HepG2 (cell line): ENCODE measurements around the gene GLG1. TPM values are rescaled to one million over a fixed set of nuclear protein-coding genes. Genes with fewer than 3 reads are reported as not detected.

ENCODE experiments used
- ATAC-seq: fragments of 200-7000 bp; cut with Tn5 transposase; 3 replicates; pipeline ENCODE4 v1.9.1; 2020; ENCODE audit warnings: mild to moderate bottlenecking, moderate library complexity
- BruUV-seq: library from RNA; stranded (reverse); fragments of 400-500 nt; replicated peaks from 2 replicates; lab custom pipeline; 2021; lab: Mats Ljungman, UMichigan
- CTCF ChIA-PET: fragments of 300-600 bp; formaldehyde crosslinking; extraction: SDS; loops from one replicate; lab custom pipeline; 2021; ENCODE audit warnings: low total read pairs, inconsistent platforms, low intra/inter-chr PET ratio; lab: Yijun Ruan, JAX
- POLR2A ChIA-PET: fragments of 350-600 bp; sonication (Branson Sonifier 250); formaldehyde crosslinking; loops from one replicate; lab custom pipeline; 2020; ENCODE audit warnings: antibody characterized with exemption, inconsistent platforms; lab: Yijun Ruan, JAX
- DNase-seq: peaks from one replicate; pipeline ENCODE4 v3.0.0-alpha.2; 2015; ENCODE audit warnings: low spot score
- FAIRE-seq: peaks from 3 replicates; lab custom pipeline; 2011; peaks lifted over from hg19 to GRCh38; lab: Jason Lieb, UNC
- H2AFZ ChIP-seq: one replicate; pipeline ENCODE4 v1.6.1; 2011; ENCODE audit warnings: low read length, inconsistent platforms
- H3K27ac ChIP-seq: fragments of 300-600 bp; 3 replicates; pipeline ENCODE4 v1.8.0; 2011; ENCODE audit warnings: mixed run types, mild to moderate bottlenecking, mixed read lengths, low read length, inconsistent platforms; ENCODE audit not compliant: insufficient read depth; ENCODE audit errors: extremely low read length
- H3K27me3 ChIP-seq, 2 experiments: fragments of 200-600 bp in 1 of 2; 2 replicates in 1 of 2; 3 replicates in 1 of 2; pipeline versions ENCODE4 v1.6.0 to v1.8.0; 2011; ENCODE audit warnings: low read length in 2 of 2, mild to moderate bottlenecking in 2 of 2, moderate library complexity in 2 of 2, inconsistent platforms in 1 of 2; ENCODE audit not compliant: insufficient read depth in 2 of 2, control insufficient read depth in 1 of 2
- H3K36me3 ChIP-seq, 2 experiments: fragments of 200-600 bp in 1 of 2; replicated peaks in 1 of 2; 2 replicates in 1 of 2; 3 replicates in 1 of 2; pipeline versions ENCODE4 v1.5.1 to v1.8.0; 2011; ENCODE audit warnings: low read length in 2 of 2, inconsistent platforms in 1 of 2; ENCODE audit not compliant: insufficient read depth in 2 of 2, control insufficient read depth in 1 of 2
- H3K4me1 ChIP-seq: 2 replicates; pipeline ENCODE4 v1.5.1; 2012; ENCODE audit warnings: low read length, inconsistent platforms; ENCODE audit not compliant: insufficient read depth
- H3K4me2 ChIP-seq: 2 replicates; pipeline ENCODE4 v1.6.0; 2011; ENCODE audit warnings: low read depth, low read length, inconsistent platforms
- H3K4me3 ChIP-seq, 3 experiments: fragments of 200-600 bp in 1 of 3; sonication (generic), shearing (Covaris generic) in 1 of 3; replicated peaks in 1 of 3; 2 replicates each; pipeline ENCODE4 v1.5.1; 2011 to 2016; ENCODE audit warnings: low read length in 3 of 3, inconsistent platforms in 2 of 3, low read depth in 2 of 3, mild to moderate bottlenecking in 2 of 3, control low read depth in 1 of 3, mixed read lengths in 1 of 3; ENCODE audit not compliant: insufficient read depth in 1 of 3
- H3K79me2 ChIP-seq: one replicate; pipeline ENCODE4 v1.6.1; 2011; ENCODE audit warnings: low read length, inconsistent platforms; ENCODE audit not compliant: insufficient read depth
- H3K9ac ChIP-seq: 2 replicates; pipeline ENCODE4 v1.6.0; 2011; ENCODE audit warnings: mild to moderate bottlenecking, low read depth, low read length, inconsistent platforms; ENCODE audit not compliant: insufficient read depth
- H3K9me3 ChIP-seq: 2 replicates; pipeline ENCODE4 v1.5.1; 2012; ENCODE audit warnings: mild to moderate bottlenecking, low read length
- H4K20me1 ChIP-seq: 2 replicates; pipeline ENCODE4 v1.6.0; 2011; ENCODE audit warnings: inconsistent platforms, mild to moderate bottlenecking, low read length, moderate library complexity; ENCODE audit not compliant: insufficient read depth
- BRCA1 ChIP-seq: sonication (generic); formaldehyde crosslinking; IDR thresholded peaks from 2 replicates; pipeline ENCODE4 v1.4.0; 2020; ENCODE audit warnings: missing genetic modification reagents
- CEBPB ChIP-seq: IDR thresholded peaks from 2 replicates; pipeline ENCODE4 v1.6.1; 2011; ENCODE audit warnings: low read depth, low read length, improper control_type of control experiment, borderline replicate concordance
- FOXP1 ChIP-seq, 2 experiments: fragments of 450-650 bp in 1 of 2; IDR thresholded peaks; 2 replicates each; pipeline ENCODE4 v1.6.1; 2017 to 2018; ENCODE audit warnings: antibody characterized with exemption in 1 of 2
- GATA4 ChIP-seq: sonication (generic); IDR thresholded peaks from 2 replicates; pipeline ENCODE4 v1.6.1; 2016; ENCODE audit warnings: antibody characterized with exemption, low read depth, borderline replicate concordance
- HHEX ChIP-seq: IDR thresholded peaks from 2 replicates; pipeline ENCODE4 v1.6.1; 2016; ENCODE audit warnings: control low read depth
- IKZF4 ChIP-seq: sonication (generic); formaldehyde crosslinking; IDR thresholded peaks from 2 replicates; pipeline ENCODE4 v1.5.1; 2020; ENCODE audit warnings: borderline replicate concordance, mild to moderate bottlenecking, low read depth, missing genetic modification reagents; ENCODE audit errors: not compliant biosample characterization
- KAT8 ChIP-seq: IDR thresholded peaks from 2 replicates; pipeline ENCODE4 v1.6.1; 2016; ENCODE audit warnings: missing genetic modification reagents, missing compliant biosample characterization
- MAFK ChIP-seq, 2 experiments: IDR thresholded peaks in 1 of 2; conservative IDR thresholded peaks in 1 of 2; 2 replicates each; pipeline ENCODE4 v1.6.1; 2011; ENCODE audit warnings: improper control_type of control experiment in 2 of 2, low read length in 2 of 2
- POLR2AphosphoS2 ChIP-seq: IDR thresholded peaks from 2 replicates; pipeline ENCODE4 v1.6.1; 2011; ENCODE audit warnings: low read depth, low read length, improper control_type of control experiment
- SAFB2 ChIP-seq: sonication (generic); formaldehyde crosslinking; IDR thresholded peaks from 2 replicates; pipeline ENCODE4 v1.5.1; 2020; ENCODE audit warnings: missing genetic modification reagents, low read depth, mild to moderate bottlenecking, borderline replicate concordance
- TBL1XR1 ChIP-seq: fragments of 150-350 bp; IDR thresholded peaks from 2 replicates; pipeline ENCODE4 v1.6.1; 2014; ENCODE audit warnings: borderline replicate concordance, low read length; ENCODE audit not compliant: partially characterized antibody
- ZFP82 ChIP-seq: sonication (generic); formaldehyde crosslinking; IDR thresholded peaks from 2 replicates; pipeline ENCODE4 v1.5.1; 2020; ENCODE audit warnings: mild to moderate bottlenecking, missing genetic modification reagents, borderline replicate concordance
- ZNF12 ChIP-seq: sonication (generic); formaldehyde crosslinking; IDR thresholded peaks from 2 replicates; pipeline ENCODE4 v1.5.0; 2020; ENCODE audit warnings: missing genetic modification reagents
- ZNF335 ChIP-seq: sonication (generic); formaldehyde crosslinking; IDR thresholded peaks from 2 replicates; pipeline ENCODE4 v1.4.0; 2020; ENCODE audit warnings: missing genetic modification reagents
- ZNF841 ChIP-seq: sonication (generic); formaldehyde crosslinking; IDR thresholded peaks from 2 replicates; pipeline ENCODE4 v1.8.1; 2023; ENCODE audit warnings: missing genetic modification reagents, borderline replicate concordance
- WGBS: methylation state at CpG from one replicate; pipeline ENCODE4 v1.1.6; 2017; ENCODE audit warnings: low lambda C conversion rate; 5-methylcytosine and 5-hydroxymethylcytosine counted together
- in situ Hi-C: cut with HindIII; loops from 2 replicates; pipeline ENCODE4 v1.10.0; 2017; ENCODE audit warnings: low pct_unique_long_range_greater_than_20kb; ENCODE audit not compliant: extremely low pct_ligation_motif_present
- intact Hi-C: fragments of 100-400 bp; cut with micrococcal nuclease; formaldehyde crosslinking; loops from one replicate; pipeline ENCODE4 v1.10.0; 2022; ENCODE audit not compliant: unreplicated experiment
- polyA plus RNA-seq, 8 experiments: library from polyadenylated mRNA; depleted of rRNA in 3 of 8; stranded (reverse) in 7 of 8; unstranded in 1 of 8; fragments of >200 nt; fragmentation: Illumina TruSeq in 4 of 8; extraction: Trizol in 4 of 8; gene quantifications; 2 replicates each; pipeline versions ENCODE4 v1.2.1 to v1.2.3, GENCODE V29; 2011 to 2016; ENCODE audit warnings: low read depth in 4 of 8, missing spikeins in 1 of 8, mixed read lengths in 1 of 8; ENCODE audit not compliant: insufficient read depth in 1 of 8
- total RNA-seq, 5 experiments: library from RNA; depleted of rRNA; stranded (reverse); fragments of >200 nt; fragmentation: Illumina TruSeq; extraction: Trizol; gene quantifications; 2 replicates each; pipeline ENCODE4 v1.2.3, GENCODE V29; 2016; ENCODE audit warnings: low read depth in 1 of 5
- TF ChIP-seq, protein P1 (sequence below): sonication (generic); formaldehyde crosslinking; IDR thresholded peaks from 2 replicates; pipeline ENCODE4 v1.8.0; 2022; ENCODE audit warnings: low read depth, missing genetic modification reagents
- TF ChIP-seq, protein P2 (sequence below): sonication (generic); formaldehyde crosslinking; IDR thresholded peaks from 2 replicates; pipeline ENCODE4 v1.8.1; 2023; ENCODE audit warnings: mild to moderate bottlenecking, missing genetic modification reagents
- TF ChIP-seq, protein P3 (sequence below): sonication (generic); formaldehyde crosslinking; IDR thresholded peaks from 2 replicates; pipeline ENCODE4 v1.4.0; 2020; ENCODE audit warnings: missing genetic modification reagents, low read depth, mild to moderate bottlenecking, borderline replicate concordance
- TF ChIP-seq, protein P4 (sequence below): sonication (generic); formaldehyde crosslinking; IDR thresholded peaks from 2 replicates; pipeline ENCODE4 v1.5.0; 2020; ENCODE audit warnings: missing genetic modification reagents

GLG1 gene
- total and polyA plus RNA-seq, 2 of the 13 experiments (the other 11 are each of a cell fraction or from before 2014, with no cell fraction given) = 87.7 to 141 TPM

DNA sequence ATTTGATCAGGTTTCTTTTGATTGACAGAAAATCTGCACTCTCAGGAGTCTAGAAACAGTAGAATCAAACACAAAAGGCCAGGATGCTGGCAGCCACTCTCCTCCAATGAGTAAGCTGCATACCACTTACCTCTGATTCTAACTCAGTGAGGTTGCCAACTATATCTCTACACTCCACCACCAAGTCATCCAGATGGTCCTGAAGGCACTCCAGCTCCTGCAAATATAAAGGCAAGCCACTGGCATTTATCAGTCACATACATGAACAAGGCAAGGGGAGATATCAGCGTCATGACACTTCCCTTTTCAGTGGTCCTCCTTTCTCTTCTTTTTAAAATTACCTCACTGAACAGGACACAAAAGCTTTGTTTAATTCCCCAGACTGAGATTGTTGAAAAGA lies 132.5 kb downstream of the GLG1 start:
- Histone ChIP-seq H3K4me1 (peaks cover 13% of the 10 kb centered on the region), H3K4me3 (no peak overlapping the region), H3K36me3 (peaks cover 34 to 84% of the 10 kb centered on the region in 2 experiments), H3K27ac (no peak overlapping the region), H3K9ac (no peak overlapping the region), H2AFZ (no peak overlapping the region), H3K9me3 (no peaks in the 10 kb centered on the region), H4K20me1 (no peaks in the 10 kb centered on the region), H3K4me2 (no peak overlapping the region), H3K79me2 (no peaks in the 10 kb centered on the region), H3K27me3 (no peaks in the 10 kb centered on the region)
- DNase-seq = no peak
- POLR2A ChIA-PET = no interaction called here
- CTCF ChIA-PET = no interaction called here
- TF ChIP-seq POLR2AphosphoS2 = no peak
- no peak for TF ChIP-seq BRCA1
- TF ChIP-seq, protein P1, sequence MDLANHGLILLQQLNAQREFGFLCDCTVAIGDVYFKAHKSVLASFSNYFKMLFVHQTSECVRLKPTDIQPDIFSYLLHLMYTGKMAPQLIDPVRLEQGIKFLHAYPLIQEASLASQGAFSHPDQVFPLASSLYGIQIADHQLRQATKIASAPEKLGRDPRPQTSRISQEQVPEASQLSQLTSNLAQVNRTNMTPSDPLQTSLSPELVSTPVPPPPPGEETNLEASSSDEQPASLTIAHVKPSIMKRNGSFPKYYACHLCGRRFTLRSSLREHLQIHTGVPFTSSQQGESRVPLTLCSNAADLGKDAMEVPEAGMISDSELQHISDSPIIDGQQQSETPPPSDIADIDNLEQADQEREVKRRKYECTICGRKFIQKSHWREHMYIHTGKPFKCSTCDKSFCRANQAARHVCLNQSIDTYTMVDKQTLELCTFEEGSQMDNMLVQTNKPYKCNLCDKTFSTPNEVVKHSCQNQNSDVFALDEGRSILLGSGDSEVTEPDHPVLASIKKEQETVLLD (CRISPR knock-in tag) = no peak
- no peak for TF ChIP-seq CEBPB
- TF ChIP-seq MAFK (conservative IDR thresholded peaks at IDR 0.05 in 1 of 2, IDR thresholded peaks at IDR 0.05 in 1 of 2; ENCODE audit: low read length in 2 of 2) = no peak
- TF ChIP-seq, protein P2, sequence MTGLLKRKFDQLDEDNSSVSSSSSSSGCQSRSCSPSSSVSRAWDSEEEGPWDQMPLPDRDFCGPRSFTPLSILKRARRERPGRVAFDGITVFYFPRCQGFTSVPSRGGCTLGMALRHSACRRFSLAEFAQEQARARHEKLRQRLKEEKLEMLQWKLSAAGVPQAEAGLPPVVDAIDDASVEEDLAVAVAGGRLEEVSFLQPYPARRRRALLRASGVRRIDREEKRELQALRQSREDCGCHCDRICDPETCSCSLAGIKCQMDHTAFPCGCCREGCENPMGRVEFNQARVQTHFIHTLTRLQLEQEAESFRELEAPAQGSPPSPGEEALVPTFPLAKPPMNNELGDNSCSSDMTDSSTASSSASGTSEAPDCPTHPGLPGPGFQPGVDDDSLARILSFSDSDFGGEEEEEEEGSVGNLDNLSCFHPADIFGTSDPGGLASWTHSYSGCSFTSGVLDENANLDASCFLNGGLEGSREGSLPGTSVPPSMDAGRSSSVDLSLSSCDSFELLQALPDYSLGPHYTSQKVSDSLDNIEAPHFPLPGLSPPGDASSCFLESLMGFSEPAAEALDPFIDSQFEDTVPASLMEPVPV (CRISPR knock-in tag) = no peak
- TF ChIP-seq GATA4 = no peak
- TF ChIP-seq KAT8 = no peak
- no peak for TF ChIP-seq ZNF335 (CRISPR knock-in tag)
- TF ChIP-seq SAFB2 = no peak
- TF ChIP-seq ZNF841 (CRISPR knock-in tag) = no peak
- TF ChIP-seq HHEX (CRISPR knock-in tag) = no peak
- TF ChIP-seq, protein P3, sequence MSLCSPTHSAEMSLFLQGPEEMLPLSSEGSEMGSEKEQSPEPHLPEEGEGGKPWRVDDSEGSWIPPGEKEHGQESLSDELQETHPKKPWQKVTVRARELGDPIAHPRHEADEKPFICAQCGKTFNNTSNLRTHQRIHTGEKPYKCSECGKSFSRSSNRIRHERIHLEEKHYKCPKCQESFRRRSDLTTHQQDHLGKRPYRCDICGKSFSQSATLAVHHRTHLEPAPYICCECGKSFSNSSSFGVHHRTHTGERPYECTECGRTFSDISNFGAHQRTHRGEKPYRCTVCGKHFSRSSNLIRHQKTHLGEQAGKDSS (CRISPR knock-in tag) = no peak
- TF ChIP-seq, protein P4, sequence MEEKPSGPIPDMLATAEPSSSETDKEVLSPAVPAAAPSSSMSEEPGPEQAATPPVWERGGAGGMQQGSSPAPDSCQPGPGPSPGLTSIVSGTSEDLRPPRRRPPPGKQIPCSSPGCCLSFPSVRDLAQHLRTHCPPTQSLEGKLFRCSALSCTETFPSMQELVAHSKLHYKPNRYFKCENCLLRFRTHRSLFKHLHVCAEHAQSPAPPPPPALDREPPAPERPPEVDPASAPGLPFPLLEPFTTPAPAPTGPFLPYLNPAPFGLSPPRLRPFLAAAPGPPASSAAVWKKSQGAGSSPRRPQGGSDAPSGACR (CRISPR knock-in tag) = no peak
- no peak for TF ChIP-seq ZNF12
- TF ChIP-seq TBL1XR1 = no peak
- no peak for TF ChIP-seq FOXP1 (IDR thresholded peaks at IDR 0.05)
- TF ChIP-seq FOXP1 (CRISPR knock-in tag; IDR thresholded peaks at IDR 0.05) = no peak
- no peak for TF ChIP-seq ZFP82
- TF ChIP-seq IKZF4 (CRISPR knock-in tag) = no peak
- no peak for FAIRE-seq
- no TSS peak for BruUV-seq
- 100% methylated on average over 1 of the region's 1 CpG for WGBS
- intact Hi-C loops (loop anchor here (10.0 kb wide), 1 partner anchor 130 kb away; the partner anchor contains the start of gene GLG1), in situ Hi-C loops (no loop called here)
- no peak for ATAC-seq
